Left forelimb (tissue), 1 donor: Measurements from ENCODE around the gene CYP3A5.
"Not testable (repeated sequence)": the region's sequence is repeated elsewhere in the genome, so short reads cannot be mapped to it uniquely, and the experiment has no call there.

Experiments
- DNase-seq: peaks from one replicate; pipeline ENCODE4 v3.0.0-alpha.2; 2018; ENCODE audit warnings: low spot score

CYP3A5 gene

GRCh38 chr7:99642027-99642426, 37.8 kb downstream of the CYP3A5 start:
- no peak for DNase-seq

GRCh38 chr7:99639267-99639666, 40.5 kb downstream of the CYP3A5 start:
- no peak for DNase-seq

GRCh38 chr7:99638731-99639130, 41.1 kb downstream of the CYP3A5 start:
- no peak for DNase-seq

- DNase-seq: not testable (repeated sequence)
Measured at GRCh38 chr7:99637414-99637813, 42.4 kb downstream of the CYP3A5 start.

GRCh38 chr7:99631295-99632109, 48.3 kb downstream of the CYP3A5 start:
- DNase-seq: no peak

- no peak for DNase-seq
Measured at GRCh38 chr7:99629643-99630042, 50.2 kb downstream of the CYP3A5 start.

GRCh38 chr7:99628471-99629465, 51.0 kb downstream of the CYP3A5 start:
- no peak for DNase-seq

- DNase-seq: no peak
Measured at GRCh38 chr7:99627513-99627912, 52.3 kb downstream of the CYP3A5 start.

- DNase-seq: no peak
Measured at GRCh38 chr7:99626661-99627060, 53.1 kb downstream of the CYP3A5 start.

- no peak for DNase-seq
Measured at GRCh38 chr7:99625961-99626360, 53.8 kb downstream of the CYP3A5 start.

- DNase-seq: no peak
Measured at GRCh38 chr7:99625321-99625720, 54.5 kb downstream of the CYP3A5 start.

- no peak for DNase-seq
Measured at GRCh38 chr7:99624484-99624883, 55.3 kb downstream of the CYP3A5 start.

- no peak for DNase-seq
Measured at GRCh38 chr7:99623702-99624447, 55.9 kb downstream of the CYP3A5 start.

- no peak for DNase-seq
Measured at GRCh38 chr7:99623091-99623693, 56.6 kb downstream of the CYP3A5 start.

GRCh38 chr7:99622596-99622995, 57.2 kb downstream of the CYP3A5 start:
- DNase-seq: no peak

GRCh38 chr7:99621271-99621670, 58.5 kb downstream of the CYP3A5 start:
- no peak for DNase-seq

- no peak for DNase-seq
Measured at GRCh38 chr7:99619571-99620130, 60.1 kb downstream of the CYP3A5 start.

GRCh38 chr7:99618726-99619125, 61.1 kb downstream of the CYP3A5 start:
- no peak for DNase-seq

- no peak for DNase-seq
Measured at GRCh38 chr7:99617192-99617781, 62.5 kb downstream of the CYP3A5 start.

GRCh38 chr7:99616359-99617191, 63.2 kb downstream of the CYP3A5 start, which contains the start of gene ZSCAN25:
ZSCAN25 (plus strand) TSS chr7:99616946; CDS start chr7:99619607, 2,661 bp downstream.
- peak; percentile 92 for DNase-seq
